CD14-positive monocyte (primary cell): Measurements from ENCODE around the gene ARID1B. TPM values are rescaled to one million over a fixed set of nuclear protein-coding genes. Genes with fewer than 3 reads are reported as not detected.

Source experiments
- DNase-seq, 3 donors: peaks; one replicate each; pipeline ENCODE4 v3.0.0-alpha.2; 2011 to 2022
- H2AFZ ChIP-seq: 2 replicates; pipeline ENCODE4 v1.6.0; 2012; ENCODE audit warnings: mild to moderate bottlenecking, low read depth, low read length, inconsistent platforms; ENCODE audit not compliant: insufficient read depth, poor library complexity, severe bottlenecking
- H3K27ac ChIP-seq, 2 donors: 1 replicate in 1 of 2; 2 replicates in 1 of 2; pipeline ENCODE4 v1.5.1; 2012 to 2013; ENCODE audit warnings: low read length in 2 of 2, control low read depth in 1 of 2, inconsistent platforms in 1 of 2, low read depth in 1 of 2, mild to moderate bottlenecking in 1 of 2
- H3K27me3 ChIP-seq, 2 donors: one replicate each; pipeline versions ENCODE4 v1.6.0 to v1.6.1; 2011 to 2013; ENCODE audit warnings: low read length in 2 of 2; ENCODE audit not compliant: control insufficient read depth in 2 of 2, insufficient read depth in 2 of 2
- H3K36me3 ChIP-seq, 2 donors: replicated peaks in 1 of 2; 1 replicate in 1 of 2; 2 replicates in 1 of 2; pipeline versions ENCODE4 v1.5.1 to v1.6.1; 2012 to 2013; ENCODE audit warnings: low read length in 2 of 2, control low read depth in 1 of 2, inconsistent platforms in 1 of 2, mild to moderate bottlenecking in 1 of 2; ENCODE audit not compliant: insufficient read depth in 2 of 2, control insufficient read depth in 1 of 2
- H3K4me1 ChIP-seq, 2 donors: 1 replicate in 1 of 2; 2 replicates in 1 of 2; pipeline versions ENCODE4 v1.5.1 to v1.6.1; 2012 to 2013; ENCODE audit warnings: low read length in 2 of 2, control low read depth in 1 of 2, inconsistent platforms in 1 of 2, mild to moderate bottlenecking in 1 of 2, moderate library complexity in 1 of 2; ENCODE audit not compliant: insufficient read depth in 2 of 2, control insufficient read depth in 1 of 2
- H3K4me2 ChIP-seq: replicated peaks from 2 replicates; pipeline ENCODE3; 2012; ENCODE audit warnings: low read length, moderate library complexity, mild to moderate bottlenecking; ENCODE audit not compliant: poor library complexity, severe bottlenecking; ENCODE audit errors: extremely low read depth
- H3K4me3 ChIP-seq, 3 experiments: fragments of 200-600 bp in 1 of 3; sonication (generic) in 1 of 3; replicated peaks in 1 of 3; 1 replicate in 2 of 3; 2 replicates in 1 of 3; pipeline ENCODE4 v1.5.1; 2011 to 2013; ENCODE audit warnings: low read length in 3 of 3, mild to moderate bottlenecking in 3 of 3, control low read depth in 2 of 3, low read depth in 2 of 3, inconsistent platforms in 1 of 3, moderate library complexity in 1 of 3
- H3K79me2 ChIP-seq: 2 replicates; pipeline ENCODE4 v1.6.0; 2012; ENCODE audit warnings: mild to moderate bottlenecking, control low read depth, inconsistent platforms, low read length, moderate library complexity; ENCODE audit not compliant: insufficient read depth
- H3K9ac ChIP-seq: 2 replicates; pipeline ENCODE4 v1.6.0; 2017; ENCODE audit warnings: low read length, mild to moderate bottlenecking; ENCODE audit not compliant: insufficient read depth, poor library complexity, severe bottlenecking
- H3K9me3 ChIP-seq, 2 donors: replicated peaks in 1 of 2; 1 replicate in 1 of 2; 2 replicates in 1 of 2; pipeline versions ENCODE4 v1.5.1 to v1.6.1; 2012 to 2013; ENCODE audit warnings: low read length in 2 of 2, control low read depth in 1 of 2; ENCODE audit not compliant: control insufficient read depth in 1 of 2, insufficient read depth in 1 of 2
- H4K20me1 ChIP-seq: 2 replicates; pipeline ENCODE4 v1.6.0; 2012; ENCODE audit warnings: mild to moderate bottlenecking, low read length, control low read depth, moderate library complexity; ENCODE audit not compliant: insufficient read depth
- H3K27ac Mint-ChIP-seq, 7 donors: one replicate each; pipeline ENCODE4 v1.8.0; 2020; ENCODE audit warnings: mild to moderate bottlenecking in 7 of 7, mixed read lengths in 7 of 7, moderate library complexity in 6 of 7, inconsistent platforms in 2 of 7
- H3K27me3 Mint-ChIP-seq, 3 donors: one replicate each; pipeline ENCODE4 v1.8.0; 2021 to 2022; ENCODE audit warnings: low read depth in 3 of 3, mild to moderate bottlenecking in 3 of 3, mixed read lengths in 3 of 3, moderate library complexity in 3 of 3, inconsistent platforms in 1 of 3
- H3K36me3 Mint-ChIP-seq, 2 donors: one replicate each; pipeline ENCODE4 v1.8.0; 2020; ENCODE audit warnings: mixed read lengths in 2 of 2, inconsistent platforms in 1 of 2, mild to moderate bottlenecking in 1 of 2
- H3K4me1 Mint-ChIP-seq: one replicate; pipeline ENCODE4 v1.8.0; 2020; ENCODE audit warnings: mild to moderate bottlenecking, mixed read lengths
- H3K4me3 Mint-ChIP-seq, 2 donors: one replicate each; pipeline ENCODE4 v1.8.0; 2020; ENCODE audit warnings: mild to moderate bottlenecking in 2 of 2, mixed read lengths in 2 of 2, moderate library complexity in 1 of 2
- H3K9me3 Mint-ChIP-seq, 7 donors: one replicate each; pipeline ENCODE4 v1.8.0; 2020 to 2022; ENCODE audit warnings: mixed read lengths in 7 of 7, mild to moderate bottlenecking in 6 of 7, moderate library complexity in 6 of 7, inconsistent platforms in 2 of 7
- CTCF ChIP-seq: fragments of 200-600 bp; IDR thresholded peaks from one replicate; pipeline ENCODE4 v1.8.0; 2022; ENCODE audit warnings: antibody characterized with exemption, mild to moderate bottlenecking
- WGBS: methylation state at CpG from one replicate; pipeline ENCODE4 v1.1.5; 2013; ENCODE audit warnings: missing lambda C conversion rate; ENCODE audit not compliant: insufficient coverage; 5-methylcytosine and 5-hydroxymethylcytosine counted together
- intact Hi-C, 2 donors: fragments of 100-400 bp; cut with micrococcal nuclease; formaldehyde crosslinking; loops; one replicate each; pipeline versions ENCODE4 v1.15.0 to v1.15.1; 2023
- polyA plus RNA-seq, 3 donors: library from polyadenylated mRNA; depleted of rRNA in 1 of 3; unstranded in 2 of 3; stranded (reverse) in 1 of 3; fragments of 300-500 nt in 2 of 3; fragments of >200 nt in 1 of 3; fragmentation: Illumina TruSeq in 2 of 3; gene quantifications; 1 replicate in 2 of 3; 2 replicates in 1 of 3; pipeline ENCODE4 v1.2.3, GENCODE V29; 2012 to 2021

Gene ARID1B
- polyA plus RNA-seq, 3 donors: 3.2 to 22.1 (median 3.8) TPM

GRCh38 chr6:156781861-156782631 is 4.9 kb downstream of the ARID1B start:
- H3K27me3 Mint-ChIP-seq: no peaks in the 10 kb centered on the region
- WGBS: 0% methylated on average over 2 of the region's 8 CpGs
- Histone ChIP-seq H3K36me3 (peaks cover 0 to 4% of the 10 kb centered on the region in 2 donors), H3K27ac (peak overlapping the region in 1 of 2 donors; percentile 78), H3K4me1 (peaks cover 25 to 39% of the 10 kb centered on the region in 2 donors), H3K4me2 (peak overlapping the region; percentile 79), H3K79me2 (peaks cover 82% of the 10 kb centered on the region), H3K9me3 (no peaks in the 10 kb centered on the region), H4K20me1 (peaks cover 43% of the 10 kb centered on the region), H2AFZ (peak overlapping the region; percentile 7), H3K27me3 (no peaks in the 10 kb centered on the region), H3K9ac (peak overlapping the region; percentile 61), H3K4me3 (peak overlapping the region; percentile 50 to 95 (median 95))
- no peaks in the 10 kb centered on the region for H3K9me3 Mint-ChIP-seq
- H3K36me3 Mint-ChIP-seq: peaks cover 11 to 19% of the 10 kb centered on the region in 2 donors
- peak in 2 of 3 donors; percentile 20 to 36 for DNase-seq
- peaks cover 45% of the 10 kb centered on the region for H3K4me1 Mint-ChIP-seq
- intact Hi-C loops: loop anchor here in 1 of 2 donors (5.0 kb wide), 1 partner anchor 240 kb away; no protein-coding TSS in a partner anchor
- peak overlapping the region; percentile 76 to 90 for H3K4me3 Mint-ChIP-seq
- TF ChIP-seq CTCF: no peak
- H3K27ac Mint-ChIP-seq: peak overlapping the region; percentile 36 to 94 (median 85)

GRCh38 chr6:156782691-156783320 is 5.6 kb downstream of the ARID1B start:
- peak overlapping the region; percentile 36 to 94 (median 85) for H3K27ac Mint-ChIP-seq
- H3K4me1 Mint-ChIP-seq: peaks cover 46% of the 10 kb centered on the region
- no peaks in the 10 kb centered on the region for H3K9me3 Mint-ChIP-seq
- peaks cover 0 to 4% of the 10 kb centered on the region in 2 donors for H3K36me3 ChIP-seq
- peaks cover 11 to 21% of the 10 kb centered on the region in 2 donors for H3K36me3 Mint-ChIP-seq
- no peaks in the 10 kb centered on the region for H3K27me3 Mint-ChIP-seq
- H3K4me1 ChIP-seq: peaks cover 25 to 39% of the 10 kb centered on the region in 2 donors
- H3K27me3 ChIP-seq: no peaks in the 10 kb centered on the region
- intact Hi-C loops: loop anchor here in 1 of 2 donors (5.0 kb wide), 1 partner anchor 239 kb away; no protein-coding TSS in a partner anchor
- peak overlapping the region in 1 of 2 donors; percentile 78 for H3K27ac ChIP-seq
- peak in 1 of 3 donors; percentile 17 for DNase-seq
- H2AFZ ChIP-seq: peak overlapping the region; percentile 7
- TF ChIP-seq CTCF: no peak
- H3K79me2 ChIP-seq: peaks cover 90% of the 10 kb centered on the region
- H3K9ac ChIP-seq: peak overlapping the region; percentile 61
- H4K20me1 ChIP-seq: peaks cover 50% of the 10 kb centered on the region
- H3K4me3 ChIP-seq: peak overlapping the region; percentile 50 to 95 (median 95)
- H3K9me3 ChIP-seq: no peaks in the 10 kb centered on the region
- peak overlapping the region; percentile 76 to 90 for H3K4me3 Mint-ChIP-seq
- H3K4me2 ChIP-seq: peak overlapping the region; percentile 79
- no CpG with 5 or more reads among the region's 2 CpGs for WGBS
